ENCODE results near the gene APOE. TPM values are rescaled to one million over a fixed set of nuclear protein-coding genes. Genes with fewer than 3 reads are reported as not detected.

APOE gene
- total RNA-seq, 1 experiment from 2014 or later, result 3.3 TPM

GRCh38 chr19:44889830-44890365 lies 15.7 kb upstream of the APOE start:
- H3K4me1 Mint-ChIP-seq (ENCODE audit: insufficient read depth, unreplicated experiment), result peaks cover 25% of the 10 kb centered on the region
- TSS peak; percentile 95 for BruUV-seq (replicated peaks)
- peak overlapping the region; percentile 74 for H3K4me3 Mint-ChIP-seq (ENCODE audit: unreplicated experiment)
- peaks cover 25% of the 10 kb centered on the region for H3K36me3 Mint-ChIP-seq (ENCODE audit: insufficient read depth, unreplicated experiment)
- POLR2A ChIA-PET, result interaction anchor here (0.6 to 1.9 kb wide), 22 partner anchors 16 to 779 kb away, joined by 3 to 17 read pairs (median 3); partner anchors contain the start of genes BLOC1S3, CBLC, CLPTM1 and ERCC1
- H3K9me3 Mint-ChIP-seq (ENCODE audit: unreplicated experiment), result no peaks in the 10 kb centered on the region
- H3K27ac Mint-ChIP-seq (ENCODE audit: low read depth, unreplicated experiment), result peak overlapping the region; percentile 70
- no peak for DNase-seq (ENCODE audit: unreplicated experiment)
- intact Hi-C loops (cut with micrococcal nuclease), result loop anchor here (1.0 kb wide), 1 partner anchor 43 kb away; no protein-coding TSS in a partner anchor
- H3K27me3 Mint-ChIP-seq (ENCODE audit: insufficient read depth, unreplicated experiment), result no peaks in the 10 kb centered on the region
- CTCF ChIA-PET, result interaction anchor here (0.6 to 1.2 kb wide), 3 partner anchors 42 to 212 kb away, joined by 3 to 6 read pairs (median 4); partner anchors contain the start of gene NECTIN2
- TF ChIP-seq, protein P1, sequence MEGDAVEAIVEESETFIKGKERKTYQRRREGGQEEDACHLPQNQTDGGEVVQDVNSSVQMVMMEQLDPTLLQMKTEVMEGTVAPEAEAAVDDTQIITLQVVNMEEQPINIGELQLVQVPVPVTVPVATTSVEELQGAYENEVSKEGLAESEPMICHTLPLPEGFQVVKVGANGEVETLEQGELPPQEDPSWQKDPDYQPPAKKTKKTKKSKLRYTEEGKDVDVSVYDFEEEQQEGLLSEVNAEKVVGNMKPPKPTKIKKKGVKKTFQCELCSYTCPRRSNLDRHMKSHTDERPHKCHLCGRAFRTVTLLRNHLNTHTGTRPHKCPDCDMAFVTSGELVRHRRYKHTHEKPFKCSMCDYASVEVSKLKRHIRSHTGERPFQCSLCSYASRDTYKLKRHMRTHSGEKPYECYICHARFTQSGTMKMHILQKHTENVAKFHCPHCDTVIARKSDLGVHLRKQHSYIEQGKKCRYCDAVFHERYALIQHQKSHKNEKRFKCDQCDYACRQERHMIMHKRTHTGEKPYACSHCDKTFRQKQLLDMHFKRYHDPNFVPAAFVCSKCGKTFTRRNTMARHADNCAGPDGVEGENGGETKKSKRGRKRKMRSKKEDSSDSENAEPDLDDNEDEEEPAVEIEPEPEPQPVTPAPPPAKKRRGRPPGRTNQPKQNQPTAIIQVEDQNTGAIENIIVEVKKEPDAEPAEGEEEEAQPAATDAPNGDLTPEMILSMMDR (IDR thresholded peaks at IDR 0.05; ENCODE audit: unreplicated experiment), result no peak

DNA sequence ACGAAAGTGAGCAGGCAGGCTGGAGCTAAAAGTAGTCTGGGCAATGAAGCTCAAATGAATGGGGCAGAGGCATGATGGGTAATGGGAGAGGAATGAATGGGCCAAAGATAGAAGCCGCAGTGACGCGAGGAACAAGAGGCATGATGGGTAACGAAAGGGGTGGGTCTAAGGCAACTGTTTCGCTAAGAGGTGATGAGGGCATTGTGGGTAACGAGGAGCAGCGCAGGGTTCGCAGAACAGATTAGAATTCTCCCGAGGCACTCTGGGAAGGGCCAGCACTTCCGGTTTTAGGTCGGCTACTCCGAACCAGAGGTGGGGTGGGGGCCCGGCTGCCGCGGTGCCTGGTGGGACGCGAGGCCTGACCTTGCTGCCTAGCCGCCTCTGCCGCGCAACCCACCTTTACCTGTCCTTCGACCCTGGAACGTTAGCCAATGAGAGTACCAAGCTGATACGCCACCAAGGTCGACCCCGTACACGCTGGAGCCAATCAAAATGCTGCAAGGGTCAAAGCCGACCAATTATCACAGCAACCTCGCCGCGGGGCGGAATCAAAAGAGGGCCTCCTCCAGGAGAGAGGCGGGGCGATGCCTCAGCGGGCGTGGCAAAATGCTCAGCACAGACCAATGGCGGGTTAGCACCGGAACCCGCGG lies 15.1 kb upstream of the APOE start:
- H3K4me3 Mint-ChIP-seq (ENCODE audit: unreplicated experiment), result peak overlapping the region; percentile 74
- POLR2A ChIA-PET, result interaction anchor here (0.6 to 1.9 kb wide), 22 partner anchors 17 to 778 kb away, joined by 3 to 17 read pairs (median 3); partner anchors contain the start of genes BLOC1S3, CBLC, CLPTM1 and ERCC1
- H3K36me3 Mint-ChIP-seq (ENCODE audit: insufficient read depth, unreplicated experiment), result peaks cover 31% of the 10 kb centered on the region
- peak overlapping the region; percentile 70 for H3K27ac Mint-ChIP-seq (ENCODE audit: low read depth, unreplicated experiment)
- H3K27me3 Mint-ChIP-seq (ENCODE audit: insufficient read depth, unreplicated experiment), result no peaks in the 10 kb centered on the region
- no TSS peak for BruUV-seq (replicated peaks)
- TF ChIP-seq, protein P1 (IDR thresholded peaks at IDR 0.05; ENCODE audit: unreplicated experiment), result no peak
- H3K9me3 Mint-ChIP-seq (ENCODE audit: unreplicated experiment), result no peaks in the 10 kb centered on the region
- CTCF ChIA-PET, result interaction anchor here (0.6 to 2.5 kb wide), 3 partner anchors 13 to 211 kb away, joined by 3 to 16 read pairs (median 6); no protein-coding TSS in a partner anchor
- intact Hi-C loops (cut with micrococcal nuclease), result loop anchor here (1.0 kb wide), 1 partner anchor 43 kb away; no protein-coding TSS in a partner anchor
- peak; percentile 100 for DNase-seq (ENCODE audit: unreplicated experiment)
- peaks cover 25% of the 10 kb centered on the region for H3K4me1 Mint-ChIP-seq (ENCODE audit: insufficient read depth, unreplicated experiment)

DNA sequence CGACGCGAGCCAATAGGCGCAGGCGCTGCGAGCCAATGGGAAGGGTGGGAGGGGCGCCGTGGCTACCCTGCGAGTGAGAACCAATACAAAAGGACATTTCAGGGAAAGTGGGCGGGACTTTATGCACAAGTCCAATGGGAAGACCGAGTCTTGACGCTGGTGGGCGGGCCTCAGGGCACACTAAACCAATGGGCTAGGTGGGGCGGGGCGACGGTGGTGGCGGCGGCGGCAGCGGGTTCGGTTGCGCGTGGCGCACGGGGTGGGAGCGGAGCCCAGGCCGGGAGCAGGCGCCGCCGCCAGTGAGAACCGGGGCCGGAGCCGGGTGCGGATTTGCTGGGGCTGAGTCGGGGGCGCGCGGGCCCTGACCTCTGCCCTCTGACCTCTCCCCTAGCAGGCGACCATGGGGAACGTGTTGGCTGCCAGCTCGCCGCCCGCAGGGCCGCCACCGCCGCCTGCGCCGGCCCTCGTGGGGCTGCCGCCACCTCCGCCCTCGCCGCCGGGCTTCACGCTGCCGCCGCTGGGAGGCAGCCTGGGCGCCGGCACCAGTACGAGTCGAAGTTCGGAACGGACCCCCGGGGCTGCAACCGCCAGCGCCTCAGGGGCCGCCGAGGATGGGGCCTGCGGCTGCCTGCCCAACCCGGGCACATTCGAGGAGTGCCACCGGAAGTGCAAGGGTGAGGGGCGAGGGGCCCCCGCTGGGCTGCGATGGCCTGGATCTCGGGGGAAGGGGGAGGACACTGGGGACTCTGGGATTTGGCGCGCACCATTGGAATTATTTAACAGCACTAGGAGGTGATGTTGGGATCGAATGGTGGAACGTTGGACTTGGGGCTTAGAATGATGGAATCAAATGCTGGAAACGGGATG lies 14.3 kb upstream of the APOE start, which contains the start of gene TOMM40:
TSS of gene TOMM40 (plus strand) at position 239 of the 867 bp plus-strand sequence. CDS start at position 401, 162 bp downstream.
- intact Hi-C loops (cut with micrococcal nuclease), result no loop called here
- ChIA-PET POLR2A (interaction anchor here (0.6 to 1.9 kb wide), 11 partner anchors 17 to 578 kb away, joined by 3 to 17 read pairs (median 4); partner anchors contain the start of genes CLPTM1 and NECTIN2), CTCF (interaction anchor here (0.7 to 2.5 kb wide), 4 partner anchors 13 to 121 kb away, joined by 3 to 16 read pairs (median 4); no protein-coding TSS in a partner anchor)
- H3K4me1 Mint-ChIP-seq (ENCODE audit: insufficient read depth, unreplicated experiment), result peaks cover 25% of the 10 kb centered on the region
- BruUV-seq (replicated peaks), result no TSS peak
- TF ChIP-seq, protein P1 (IDR thresholded peaks at IDR 0.05; ENCODE audit: unreplicated experiment), result no peak
- peak within 1 kb of the TSS; percentile 74 for H3K4me3 Mint-ChIP-seq (ENCODE audit: unreplicated experiment)
- H3K9me3 Mint-ChIP-seq (ENCODE audit: unreplicated experiment), result no peaks in the 10 kb centered on the region
- DNase-seq (ENCODE audit: unreplicated experiment), result peak; percentile 100
- H3K27ac Mint-ChIP-seq (ENCODE audit: low read depth, unreplicated experiment), result peak within 1 kb of the TSS; percentile 70
- no peaks in the 10 kb centered on the region for H3K27me3 Mint-ChIP-seq (ENCODE audit: insufficient read depth, unreplicated experiment)
- H3K36me3 Mint-ChIP-seq (ENCODE audit: insufficient read depth, unreplicated experiment), result peaks cover 38% of the 10 kb centered on the region

All from MCF 10A (cell line).